SK-N-MC (cell line): ENCODE results near the gene TDRD12.

ENCODE experiments used
- EZH2 ChIP-seq: fragments of 200-600 bp; sonication (generic); IDR thresholded peaks from one replicate; pipeline ENCODE4 v1.6.1; 2017; ENCODE audit warnings: antibody characterized with exemption
- FOXP2 ChIP-seq: optimal IDR thresholded peaks from 2 replicates; pipeline ENCODE3; 2011; ENCODE audit warnings: mild to moderate bottlenecking, moderate library complexity; ENCODE audit not compliant: insufficient read depth; ENCODE audit errors: extremely low read length, control extremely low read depth
- POLR2AphosphoS5 ChIP-seq: IDR thresholded peaks from 2 replicates; pipeline ENCODE4 v1.6.1; 2012; ENCODE audit warnings: mild to moderate bottlenecking, low read depth, low read length, borderline replicate concordance

DNA sequence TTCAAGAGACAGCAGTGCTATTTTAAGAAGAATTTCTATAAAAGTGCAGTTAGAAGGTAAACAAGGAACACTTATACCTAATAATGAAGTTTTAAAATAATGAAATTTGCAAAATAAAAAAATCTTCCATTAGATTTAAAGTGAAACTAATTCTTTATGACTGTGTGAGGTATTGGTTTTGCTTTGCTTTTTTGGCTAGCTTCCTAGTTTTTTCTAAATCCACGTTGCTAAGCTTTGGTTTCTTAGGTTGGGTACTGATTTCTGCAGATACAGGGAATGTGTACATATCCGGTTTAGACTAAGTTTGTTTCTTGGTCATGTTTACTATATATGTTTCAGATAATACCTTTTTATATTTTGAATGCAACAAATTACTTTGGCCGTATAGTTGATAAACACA lies 90.2 kb downstream of the TDRD12 start:
- no peak for TF ChIP-seq EZH2
- TF ChIP-seq POLR2AphosphoS5: no peak
- TF ChIP-seq FOXP2: no peak
